Liver (tissue), 3 donors: Measurements from ENCODE around the gene SLIT1.

Experiments used
- ATF3 ChIP-seq: IDR thresholded peaks from 2 replicates; pipeline ENCODE4 v1.6.1; 2016; ENCODE audit warnings: antibody characterized with exemption
- CTCF ChIP-seq: fragments of 150-350 bp; IDR thresholded peaks from 2 replicates; pipeline ENCODE4 v1.5.1; 2017; ENCODE audit warnings: improper control_type of control experiment, low read depth, low read length; ENCODE audit not compliant: missing input control
- EGR1 ChIP-seq, 2 donors: IDR thresholded peaks; 2 replicates each; pipeline ENCODE4 v1.6.1; 2016 to 2018; ENCODE audit warnings: antibody characterized with exemption in 2 of 2, low read depth in 2 of 2
- FOXA2 ChIP-seq: IDR thresholded peaks from 2 replicates; pipeline ENCODE4 v1.6.1; 2016; ENCODE audit warnings: antibody characterized with exemption
- GABPA ChIP-seq, 2 donors: IDR thresholded peaks in 1 of 2; conservative IDR thresholded peaks in 1 of 2; 2 replicates each; pipeline ENCODE4 v1.6.1; 2016; ENCODE audit warnings: antibody characterized with exemption in 2 of 2, mild to moderate bottlenecking in 1 of 2, moderate library complexity in 1 of 2
- MAX ChIP-seq: IDR thresholded peaks from 2 replicates; pipeline ENCODE4 v1.6.1; 2016; ENCODE audit warnings: antibody characterized with exemption
- RXRA ChIP-seq, 2 donors: IDR thresholded peaks; 2 replicates each; pipeline ENCODE4 v1.6.1; 2017 to 2018; ENCODE audit warnings: antibody characterized with exemption in 2 of 2, mild to moderate bottlenecking in 1 of 2
- SP1 ChIP-seq: IDR thresholded peaks from 2 replicates; pipeline ENCODE4 v1.6.1; 2018; ENCODE audit warnings: antibody characterized with exemption, mild to moderate bottlenecking
- TAF1 ChIP-seq: conservative IDR thresholded peaks from 2 replicates; pipeline ENCODE4 v1.6.1; 2016; ENCODE audit warnings: antibody characterized with exemption, mild to moderate bottlenecking
- ZBTB33 ChIP-seq: IDR thresholded peaks from 2 replicates; pipeline ENCODE4 v1.6.1; 2016; ENCODE audit warnings: antibody characterized with exemption
- donor health status: healthy.
- donor health status: healthy.

GRCh38 chr10:97059872-97060205, 125.9 kb downstream of the SLIT1 start:
- TF ChIP-seq CTCF (no peak), FOXA2 (no peak), ATF3 (no peak), ZBTB33 (no peak), TAF1 (no peak), GABPA (IDR thresholded peaks at IDR 0.05 in 1 of 2, conservative IDR thresholded peaks at IDR 0.05 in 1 of 2) (no peak), MAX (no peak), SP1 (no peak), RXRA (IDR thresholded peaks at IDR 0.05) (no peak), EGR1 (IDR thresholded peaks at IDR 0.05; ENCODE audit: low read depth in 2 of 2) (no peak)
